ENCODE measurements around the gene TXNDC11.
"Not testable (repeated sequence)": the region's sequence is repeated elsewhere in the genome, so short reads cannot be mapped to it uniquely, and the experiment has no call there.

TXNDC11 gene, protein sequence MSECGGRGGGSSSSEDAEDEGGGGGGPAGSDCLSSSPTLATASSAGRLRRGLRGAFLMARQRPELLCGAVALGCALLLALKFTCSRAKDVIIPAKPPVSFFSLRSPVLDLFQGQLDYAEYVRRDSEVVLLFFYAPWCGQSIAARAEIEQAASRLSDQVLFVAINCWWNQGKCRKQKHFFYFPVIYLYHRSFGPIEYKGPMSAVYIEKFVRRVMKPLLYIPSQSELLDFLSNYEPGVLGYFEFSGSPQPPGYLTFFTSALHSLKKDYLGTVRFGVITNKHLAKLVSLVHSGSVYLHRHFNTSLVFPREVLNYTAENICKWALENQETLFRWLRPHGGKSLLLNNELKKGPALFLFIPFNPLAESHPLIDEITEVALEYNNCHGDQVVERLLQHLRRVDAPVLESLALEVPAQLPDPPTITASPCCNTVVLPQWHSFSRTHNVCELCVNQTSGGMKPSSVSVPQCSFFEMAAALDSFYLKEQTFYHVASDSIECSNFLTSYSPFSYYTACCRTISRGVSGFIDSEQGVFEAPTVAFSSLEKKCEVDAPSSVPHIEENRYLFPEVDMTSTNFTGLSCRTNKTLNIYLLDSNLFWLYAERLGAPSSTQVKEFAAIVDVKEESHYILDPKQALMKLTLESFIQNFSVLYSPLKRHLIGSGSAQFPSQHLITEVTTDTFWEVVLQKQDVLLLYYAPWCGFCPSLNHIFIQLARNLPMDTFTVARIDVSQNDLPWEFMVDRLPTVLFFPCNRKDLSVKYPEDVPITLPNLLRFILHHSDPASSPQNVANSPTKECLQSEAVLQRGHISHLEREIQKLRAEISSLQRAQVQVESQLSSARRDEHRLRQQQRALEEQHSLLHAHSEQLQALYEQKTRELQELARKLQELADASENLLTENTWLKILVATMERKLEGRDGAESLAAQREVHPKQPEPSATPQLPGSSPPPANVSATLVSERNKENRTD

GRCh38 chr16:11742536-11743307 is at the start of gene TXNDC11:
TXNDC11 (minus strand) TSS chr16:11742857; CDS start chr16:11742730, 127 bp downstream.
- peak; percentile 78 for DNase-seq

DNA sequence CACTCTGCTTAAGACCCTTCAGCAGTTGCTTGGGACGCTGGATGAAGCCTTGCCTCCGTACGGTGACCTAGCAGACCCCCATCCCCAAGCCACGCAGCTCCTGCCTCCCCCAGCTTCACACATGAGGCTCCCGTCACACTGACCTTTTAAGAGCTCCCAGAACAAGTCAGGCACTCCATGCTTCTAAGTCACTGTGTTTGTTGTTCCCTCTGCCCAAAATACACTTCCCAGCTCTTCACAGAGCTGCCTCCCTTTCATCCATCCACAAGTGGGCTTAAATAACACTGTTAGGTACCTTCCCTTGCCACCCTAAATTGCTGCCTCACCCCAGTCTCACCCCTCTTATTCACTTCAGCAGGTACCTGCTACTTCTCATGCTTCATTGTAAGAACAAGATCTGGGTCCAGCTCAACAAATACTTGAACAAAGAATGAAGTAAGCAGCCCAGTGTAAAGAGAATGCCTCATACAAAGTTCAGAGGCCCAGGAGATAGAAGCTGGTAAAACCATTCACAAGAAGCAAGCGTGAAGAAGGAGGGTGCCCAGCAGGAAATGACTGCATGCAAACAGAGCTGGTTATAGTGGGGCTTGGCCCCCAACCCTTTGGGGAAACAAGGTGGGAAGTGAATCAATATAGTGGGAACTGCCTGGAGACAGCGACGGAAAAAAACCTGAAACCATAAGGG is 48.6 kb upstream of the TXNDC11 start:
- DNase-seq = no peak

DNA sequence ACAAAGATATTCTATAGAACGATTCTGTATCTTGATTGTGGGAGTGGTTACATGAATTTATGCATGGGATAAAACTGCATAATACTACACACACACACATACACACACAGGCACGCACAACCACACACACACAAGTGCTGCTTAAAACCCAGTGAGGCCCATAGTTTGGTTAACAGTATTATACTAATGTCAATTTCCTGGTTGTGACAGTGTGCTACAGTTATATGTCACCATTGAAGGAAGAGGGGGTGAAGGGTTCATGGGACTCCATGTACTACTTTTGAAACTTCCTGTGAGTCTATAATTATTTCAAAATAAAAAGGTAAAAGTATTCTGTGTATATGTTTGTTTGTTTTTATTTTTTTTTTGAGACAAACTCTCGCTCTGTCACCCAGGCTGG is 46.3 kb upstream of the TXNDC11 start:
- DNase-seq = no peak

DNA sequence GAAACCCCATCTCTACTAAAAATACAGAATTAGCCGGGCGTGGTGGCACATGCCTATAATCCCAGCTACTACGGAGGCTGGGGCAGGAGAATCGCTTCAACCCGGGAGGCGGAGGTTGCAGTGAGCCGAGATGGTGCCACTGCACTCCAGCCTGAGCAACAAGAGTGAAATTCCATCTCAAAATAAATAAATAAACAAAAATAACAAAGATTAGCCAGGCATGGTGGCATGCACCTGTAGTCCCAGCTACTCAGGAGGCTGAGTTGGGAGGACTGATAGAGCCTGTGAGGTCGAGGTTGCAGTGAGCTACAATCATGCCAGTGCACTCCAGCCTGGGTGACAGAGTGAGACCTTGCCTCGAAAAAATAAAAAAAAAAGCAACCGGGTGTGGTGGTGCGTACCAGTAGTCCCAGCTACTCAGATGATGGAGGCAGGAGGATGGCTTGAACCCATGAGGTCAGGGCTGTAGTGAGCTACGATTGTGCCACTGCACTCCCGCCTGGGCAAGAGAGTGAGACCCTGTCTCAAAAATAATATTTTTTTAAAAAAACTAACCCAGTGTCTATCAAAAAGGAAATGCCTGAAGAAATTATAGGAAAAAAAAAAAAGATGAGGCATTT is 42.4 kb upstream of the TXNDC11 start:
- not testable (repeated sequence) for DNase-seq

DNA sequence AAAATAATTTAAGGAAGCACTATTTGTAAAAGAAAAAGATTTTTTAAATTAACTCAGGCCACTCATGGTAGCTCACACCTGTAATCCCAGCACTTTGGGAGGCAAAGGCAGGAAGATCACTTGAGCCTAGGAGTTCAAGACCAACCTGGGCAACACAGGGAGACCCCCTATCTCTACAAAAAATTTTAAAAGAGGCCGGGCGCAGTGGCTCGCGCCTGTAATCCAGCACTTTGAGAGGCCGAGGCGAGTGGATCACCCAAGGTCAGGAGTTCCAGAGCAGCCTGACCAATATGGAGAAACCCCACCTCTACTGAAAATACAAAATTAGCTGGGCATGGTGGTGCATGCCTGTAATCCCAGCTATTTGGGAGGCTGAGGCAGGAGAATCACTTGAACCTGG is 41.7 kb upstream of the TXNDC11 start:
- DNase-seq = not testable (repeated sequence)

DNA sequence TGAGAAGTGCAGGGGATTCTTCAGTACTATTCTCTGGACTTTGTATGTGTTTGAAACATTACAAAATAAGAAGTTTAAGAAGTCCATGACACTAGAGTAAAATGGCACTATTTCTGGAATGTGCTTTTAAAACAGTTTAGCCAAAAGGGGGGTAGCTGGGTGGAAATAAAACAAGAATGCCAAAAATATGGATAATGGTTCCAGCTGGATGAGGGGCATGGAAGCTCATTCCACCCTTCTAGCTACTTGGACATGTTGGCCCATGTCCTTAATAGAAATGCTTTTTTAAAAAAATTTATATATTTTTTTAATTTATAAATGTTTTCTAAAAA is 41.3 kb upstream of the TXNDC11 start:
- DNase-seq = no peak

GRCh38 chr16:11783319-11784037 is 40.8 kb upstream of the TXNDC11 start:
- DNase-seq = no peak

DNA sequence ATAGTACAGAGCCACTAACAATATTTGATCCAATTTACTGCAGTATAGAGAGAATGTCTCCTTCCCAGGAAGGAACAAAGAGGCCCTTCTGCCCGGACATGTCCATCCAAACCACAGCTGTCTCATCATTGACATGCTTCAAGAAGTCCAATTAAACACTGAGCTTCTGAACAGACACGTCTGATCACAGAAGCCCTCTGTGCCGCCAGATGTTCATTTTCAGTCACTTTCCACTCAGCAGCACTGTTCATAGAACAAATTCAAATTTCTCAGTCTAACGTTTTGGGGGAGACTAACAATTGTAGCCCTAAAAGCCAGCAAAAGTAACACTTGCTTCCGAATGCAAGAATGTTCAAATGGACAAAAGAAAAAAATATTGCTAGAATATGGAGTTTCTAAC is 39.1 kb upstream of the TXNDC11 start:
- DNase-seq = peak; percentile 88

- peak; percentile 62 for DNase-seq
These were observed 38.5 kb upstream of the TXNDC11 start for GRCh38 chr16:11780991-11781680.

- DNase-seq = no peak
These were observed 36.4 kb upstream of the TXNDC11 start for GRCh38 chr16:11779074-11779473.

DNA sequence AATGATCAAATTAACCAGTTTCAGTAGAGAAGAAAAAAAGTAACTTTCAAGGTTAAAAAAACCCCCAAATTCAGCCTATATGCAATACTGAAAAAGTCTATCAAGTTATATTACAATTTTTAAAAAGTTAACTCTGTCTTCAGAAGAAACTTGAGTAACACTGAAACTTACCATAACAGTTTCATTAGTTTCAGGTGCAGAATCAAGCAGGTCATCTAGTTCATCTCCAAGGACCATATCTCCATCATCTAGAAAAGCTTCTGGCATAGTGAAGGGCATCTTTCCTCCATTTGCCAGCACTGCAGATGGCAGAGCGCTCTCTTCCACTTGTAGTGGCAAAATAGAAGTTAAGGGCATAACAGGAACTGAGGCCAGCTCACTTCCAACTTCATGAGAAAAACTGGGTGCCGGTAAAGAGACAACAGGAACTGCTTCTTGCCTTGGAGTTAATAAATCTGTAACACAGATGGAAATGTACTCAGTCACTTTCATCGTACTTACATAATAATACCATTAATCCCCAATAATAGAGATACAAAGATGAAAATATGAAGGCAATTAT is 31.5 kb upstream of the TXNDC11 start:
- DNase-seq = no peak

- no peak for DNase-seq
These were observed 26.2 kb upstream of the TXNDC11 start for GRCh38 chr16:11768849-11769248.

GRCh38 chr16:11762431-11762830 is 19.8 kb upstream of the TXNDC11 start:
- no peak for DNase-seq

DNA sequence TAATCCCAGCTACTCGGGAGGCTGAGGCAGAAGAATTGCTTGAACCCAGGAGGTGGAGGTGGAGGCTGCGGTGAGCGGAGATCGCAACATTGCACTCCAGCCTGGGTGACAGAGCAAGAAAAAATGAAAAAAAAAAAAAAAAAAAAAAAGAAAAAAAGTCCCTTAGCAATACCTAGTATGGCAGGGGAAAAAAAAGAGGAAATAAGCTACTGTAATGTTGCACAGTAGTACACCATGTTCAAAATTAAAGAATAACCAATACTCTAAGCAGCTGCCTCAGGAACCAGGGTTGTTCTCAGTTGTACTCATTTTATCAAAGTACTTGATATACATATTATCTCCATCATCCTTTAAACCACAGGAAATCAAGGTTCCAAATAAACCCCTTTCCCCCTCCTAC is 17.3 kb upstream of the TXNDC11 start:
- DNase-seq = no peak

DNA sequence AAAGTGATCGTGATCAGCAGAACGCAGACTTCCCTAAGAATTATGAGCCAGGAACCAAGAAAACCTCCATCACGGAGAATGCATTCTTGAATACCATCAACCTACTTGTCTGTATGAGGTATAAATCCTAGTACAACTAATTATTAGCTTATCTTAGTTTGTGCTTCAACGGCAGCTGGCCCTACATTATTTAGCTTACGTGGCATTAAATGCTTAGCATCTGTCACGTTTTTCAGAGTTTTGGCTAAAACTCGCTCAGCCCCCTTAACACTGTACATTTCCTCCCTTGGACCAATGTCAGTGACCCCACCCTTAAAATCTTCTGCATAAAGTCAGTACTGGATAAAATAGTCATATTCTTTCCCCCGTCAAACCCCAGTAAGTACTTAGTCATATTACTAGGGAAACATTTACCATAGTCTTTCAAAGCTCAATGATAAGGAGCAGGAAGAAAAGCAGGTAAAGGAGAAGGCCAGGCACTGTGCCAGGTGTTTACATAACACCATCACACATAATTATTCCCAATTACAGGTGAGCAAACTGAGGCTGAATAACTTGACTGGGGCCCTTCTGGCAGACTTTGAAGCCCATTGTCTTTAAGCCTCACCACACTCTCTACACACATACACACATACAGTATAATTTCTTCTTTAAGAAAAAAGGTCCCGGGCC is 16.6 kb upstream of the TXNDC11 start:
- peak; percentile 26 for DNase-seq

- DNase-seq = no peak
These were observed 15.3 kb upstream of the TXNDC11 start for GRCh38 chr16:11757671-11758545.

DNA sequence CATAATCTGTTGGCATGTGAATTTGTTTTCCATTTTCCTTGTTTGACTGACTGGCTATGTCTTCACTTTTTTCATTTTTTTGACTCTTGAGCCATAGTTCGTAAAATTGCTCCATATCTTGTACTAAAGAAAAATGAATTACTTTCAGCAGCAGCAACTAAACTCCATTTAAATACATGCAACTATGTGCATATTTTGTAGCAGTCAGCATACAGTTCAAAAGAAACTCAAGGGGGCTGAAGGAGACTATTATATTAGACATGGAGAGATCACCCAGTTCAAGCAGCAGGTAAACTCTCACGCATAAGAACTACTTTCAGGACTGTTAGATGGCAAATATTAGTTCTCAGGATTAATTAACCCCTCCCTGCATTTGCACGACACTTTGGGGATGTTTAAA is 13.6 kb upstream of the TXNDC11 start:
- DNase-seq = no peak

DNA sequence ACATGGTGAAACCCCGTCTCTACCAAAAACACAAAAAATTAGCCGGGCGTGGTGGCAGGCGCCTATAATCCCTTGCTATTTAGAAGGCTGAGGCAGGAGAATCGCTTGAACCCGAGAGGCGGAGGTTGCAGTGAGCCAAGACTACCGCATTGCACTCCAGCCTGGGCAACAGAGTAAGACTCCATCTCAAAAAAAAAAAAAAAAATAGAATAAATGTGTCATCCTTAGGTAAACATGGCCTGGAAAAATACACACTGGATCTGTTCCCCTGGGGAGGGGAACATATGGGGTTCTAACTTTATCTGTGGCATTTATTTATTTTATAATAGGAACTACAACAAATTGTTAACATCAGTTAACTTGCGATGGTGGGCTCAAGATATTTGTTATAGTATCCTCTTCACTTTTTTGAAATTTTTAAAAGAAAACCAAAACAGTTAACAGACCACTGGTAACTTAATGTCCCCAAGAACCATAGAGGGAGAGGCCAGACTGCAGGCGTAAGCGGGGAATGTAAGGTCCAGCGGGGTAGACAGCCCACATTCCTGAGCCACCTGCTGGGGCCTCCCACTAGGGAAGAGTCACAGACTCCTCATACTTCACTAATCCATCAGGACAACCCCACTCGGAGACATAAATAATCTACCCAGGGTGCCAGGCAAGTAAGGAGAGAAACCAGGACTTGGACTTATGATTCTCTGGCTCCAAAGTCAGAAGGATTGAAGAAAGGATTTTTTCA is 12.5 kb upstream of the TXNDC11 start:
- no peak for DNase-seq
